ENCODE measurements around the gene VPS50.

DNA sequence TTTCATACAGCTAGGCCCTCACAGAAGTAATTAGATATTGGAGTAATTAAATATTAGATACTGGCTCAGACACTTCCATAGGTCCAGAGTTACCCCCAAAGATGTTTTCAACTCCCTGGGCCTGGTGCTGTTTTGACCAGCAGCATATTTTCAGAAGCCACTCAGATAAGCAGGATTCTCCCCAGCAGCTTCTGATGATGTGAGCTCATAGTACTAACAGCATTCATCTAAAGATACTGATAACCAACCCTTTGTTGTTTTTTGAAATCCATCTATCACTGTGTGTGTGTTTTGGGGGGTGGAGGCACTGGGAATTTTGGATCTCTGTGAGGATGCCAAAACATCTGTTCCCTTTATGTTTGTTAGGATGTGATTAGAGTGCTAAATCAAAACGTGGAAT lies 52.7 kb downstream of the VPS50 start:
- TF ChIP-seq, protein P1, sequence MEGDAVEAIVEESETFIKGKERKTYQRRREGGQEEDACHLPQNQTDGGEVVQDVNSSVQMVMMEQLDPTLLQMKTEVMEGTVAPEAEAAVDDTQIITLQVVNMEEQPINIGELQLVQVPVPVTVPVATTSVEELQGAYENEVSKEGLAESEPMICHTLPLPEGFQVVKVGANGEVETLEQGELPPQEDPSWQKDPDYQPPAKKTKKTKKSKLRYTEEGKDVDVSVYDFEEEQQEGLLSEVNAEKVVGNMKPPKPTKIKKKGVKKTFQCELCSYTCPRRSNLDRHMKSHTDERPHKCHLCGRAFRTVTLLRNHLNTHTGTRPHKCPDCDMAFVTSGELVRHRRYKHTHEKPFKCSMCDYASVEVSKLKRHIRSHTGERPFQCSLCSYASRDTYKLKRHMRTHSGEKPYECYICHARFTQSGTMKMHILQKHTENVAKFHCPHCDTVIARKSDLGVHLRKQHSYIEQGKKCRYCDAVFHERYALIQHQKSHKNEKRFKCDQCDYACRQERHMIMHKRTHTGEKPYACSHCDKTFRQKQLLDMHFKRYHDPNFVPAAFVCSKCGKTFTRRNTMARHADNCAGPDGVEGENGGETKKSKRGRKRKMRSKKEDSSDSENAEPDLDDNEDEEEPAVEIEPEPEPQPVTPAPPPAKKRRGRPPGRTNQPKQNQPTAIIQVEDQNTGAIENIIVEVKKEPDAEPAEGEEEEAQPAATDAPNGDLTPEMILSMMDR (IDR thresholded peaks at IDR 0.05) = no peak
- TF ChIP-seq EP300 (IDR thresholded peaks at IDR 0.05) = no peak
